Gastroesophageal sphincter (tissue), 3 donors: ENCODE data around the gene MYH3.

ENCODE experiments used
- POLR2A ChIP-seq, 2 donors: fragments of 450-650 bp; IDR thresholded peaks; one replicate each; pipeline ENCODE4 v1.6.1; 2017; ENCODE audit warnings: antibody characterized with exemption in 2 of 2, mild to moderate bottlenecking in 2 of 2, moderate library complexity in 1 of 2
- TF ChIP-seq, protein P1 (sequence below), 4 experiments: fragments of 200-600 bp in 2 of 4; fragments of 450-650 bp in 2 of 4; sonication (generic) in 1 of 4; IDR thresholded peaks; one replicate each; pipeline ENCODE4 v1.5.1; 2017 to 2019; ENCODE audit warnings: antibody characterized with exemption in 4 of 4, mild to moderate bottlenecking in 2 of 4, moderate library complexity in 2 of 4

DNA sequence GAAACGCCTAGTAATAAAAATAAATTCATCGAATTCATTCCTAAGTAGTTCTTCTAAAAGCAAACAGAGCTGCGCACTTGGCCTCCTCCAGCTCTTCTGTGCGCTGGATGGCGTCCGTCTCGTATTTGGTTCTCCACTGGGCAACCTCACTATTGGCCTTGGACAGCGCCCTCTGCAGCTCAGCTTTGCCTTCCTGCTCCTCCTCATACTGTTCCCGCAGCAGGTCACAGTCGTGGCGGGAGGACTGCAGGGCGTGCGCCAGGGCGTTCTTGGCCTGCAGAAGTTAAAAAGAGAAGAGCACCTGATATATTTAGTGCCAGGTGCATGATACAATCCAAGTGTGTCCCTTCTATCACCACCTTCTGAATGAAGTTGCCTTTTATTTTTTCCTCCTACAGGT is 21.8 kb downstream of the MYH3 start:
- TF ChIP-seq, protein P1, sequence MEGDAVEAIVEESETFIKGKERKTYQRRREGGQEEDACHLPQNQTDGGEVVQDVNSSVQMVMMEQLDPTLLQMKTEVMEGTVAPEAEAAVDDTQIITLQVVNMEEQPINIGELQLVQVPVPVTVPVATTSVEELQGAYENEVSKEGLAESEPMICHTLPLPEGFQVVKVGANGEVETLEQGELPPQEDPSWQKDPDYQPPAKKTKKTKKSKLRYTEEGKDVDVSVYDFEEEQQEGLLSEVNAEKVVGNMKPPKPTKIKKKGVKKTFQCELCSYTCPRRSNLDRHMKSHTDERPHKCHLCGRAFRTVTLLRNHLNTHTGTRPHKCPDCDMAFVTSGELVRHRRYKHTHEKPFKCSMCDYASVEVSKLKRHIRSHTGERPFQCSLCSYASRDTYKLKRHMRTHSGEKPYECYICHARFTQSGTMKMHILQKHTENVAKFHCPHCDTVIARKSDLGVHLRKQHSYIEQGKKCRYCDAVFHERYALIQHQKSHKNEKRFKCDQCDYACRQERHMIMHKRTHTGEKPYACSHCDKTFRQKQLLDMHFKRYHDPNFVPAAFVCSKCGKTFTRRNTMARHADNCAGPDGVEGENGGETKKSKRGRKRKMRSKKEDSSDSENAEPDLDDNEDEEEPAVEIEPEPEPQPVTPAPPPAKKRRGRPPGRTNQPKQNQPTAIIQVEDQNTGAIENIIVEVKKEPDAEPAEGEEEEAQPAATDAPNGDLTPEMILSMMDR (IDR thresholded peaks at IDR 0.05): no peak
- no peak for TF ChIP-seq POLR2A (IDR thresholded peaks at IDR 0.05)
